Measurements from ENCODE around the gene RNF38.
"Not testable (repeated sequence)": the region's sequence is repeated elsewhere in the genome, so short reads cannot be mapped to it uniquely, and the experiment has no call there.

The RNF38 gene

GRCh38 chr9:36399980-36400331 is at the start of gene RNF38:
Gene RNF38 (minus strand): TSS chr9:36400269. CDS start chr9:36400108, 161 bp downstream.
- peak within 1 kb of the TSS; percentile 90 for H3K4me3 ChIP-seq (ENCODE audit: low read depth, low read length)
- TF ChIP-seq CTCF (IDR thresholded peaks at IDR 0.05; ENCODE audit: low read depth, low read length, missing control alignments), result no peak
- no peak for DNase-seq (ENCODE audit: low read depth)

- not testable (repeated sequence) for DNase-seq (ENCODE audit: low read depth); H3K4me3 ChIP-seq (ENCODE audit: low read depth, low read length)
These were observed 48.5 kb upstream of the RNF38 start for GRCh38 chr9:36448555-36448954.

- TF ChIP-seq CTCF (IDR thresholded peaks at IDR 0.05; ENCODE audit: low read depth, low read length, missing control alignments), result no peak
- H3K4me3 ChIP-seq (ENCODE audit: low read depth, low read length), result no peak overlapping the region
- DNase-seq (ENCODE audit: low read depth), result no peak
These were observed 47.9 kb upstream of the RNF38 start for GRCh38 chr9:36448017-36448416.

GRCh38 chr9:36446678-36447077 is 46.6 kb upstream of the RNF38 start:
- H3K4me3 ChIP-seq (ENCODE audit: low read depth, low read length); DNase-seq (ENCODE audit: low read depth): not testable (repeated sequence)

- TF ChIP-seq CTCF (IDR thresholded peaks at IDR 0.05; ENCODE audit: low read depth, low read length, missing control alignments), result no peak
- no peak overlapping the region for H3K4me3 ChIP-seq (ENCODE audit: low read depth, low read length)
- DNase-seq (ENCODE audit: low read depth), result no peak
These were observed 45.8 kb upstream of the RNF38 start for GRCh38 chr9:36445800-36446361.

- no peak for DNase-seq (ENCODE audit: low read depth)
- no peak overlapping the region for H3K4me3 ChIP-seq (ENCODE audit: low read depth, low read length)
- TF ChIP-seq CTCF (IDR thresholded peaks at IDR 0.05; ENCODE audit: low read depth, low read length, missing control alignments), result no peak
These were observed 44.1 kb upstream of the RNF38 start for GRCh38 chr9:36444203-36444602.

GRCh38 chr9:36443581-36443980 is 43.5 kb upstream of the RNF38 start:
- H3K4me3 ChIP-seq (ENCODE audit: low read depth, low read length), result no peak overlapping the region
- no peak for TF ChIP-seq CTCF (IDR thresholded peaks at IDR 0.05; ENCODE audit: low read depth, low read length, missing control alignments)
- DNase-seq (ENCODE audit: low read depth), result no peak

GRCh38 chr9:36442710-36443109 is 42.6 kb upstream of the RNF38 start:
- no peak for TF ChIP-seq CTCF (IDR thresholded peaks at IDR 0.05; ENCODE audit: low read depth, low read length, missing control alignments)
- no peak for DNase-seq (ENCODE audit: low read depth)
- H3K4me3 ChIP-seq (ENCODE audit: low read depth, low read length), result no peak overlapping the region

All from GM12864 (cell line).